ENCODE results near the gene FAM120A.

Gene FAM120A

GRCh38 chr9:93565089-93565488, 113.6 kb downstream of the FAM120A start:
- Histone ChIP-seq H3K9ac (ENCODE audit: low read depth, low read length) (no peak overlapping the region), H3K9me3 (ENCODE audit: insufficient read depth, low read depth, low read length) (no peaks in the 10 kb centered on the region), H3K36me3 (ENCODE audit: insufficient read depth, low read depth, low read length) (peaks cover 43% of the 10 kb centered on the region), H3K4me3 (ENCODE audit: low read length) (no peak overlapping the region), H3K27me3 (ENCODE audit: insufficient read depth, low read length) (no peaks in the 10 kb centered on the region), H3K27ac (ENCODE audit: low read length) (no peak overlapping the region), H3K4me1 (ENCODE audit: insufficient read depth, low read length) (0 out of 2 replicates have a peak, but pooled peaks cover 2% of the 10 kb centered on the region)

GRCh38 chr9:93566408-93567270, 115.2 kb downstream of the FAM120A start:
- peak overlapping the region; percentile 94 for H3K9ac ChIP-seq (ENCODE audit: low read depth, low read length)
- H3K9me3 ChIP-seq (ENCODE audit: insufficient read depth, low read depth, low read length): peaks cover 10% of the 10 kb centered on the region
- no peaks in the 10 kb centered on the region for H3K27me3 ChIP-seq (ENCODE audit: insufficient read depth, low read length)
- H3K36me3 ChIP-seq (ENCODE audit: insufficient read depth, low read depth, low read length): peaks cover 31% of the 10 kb centered on the region
- H3K4me1 ChIP-seq (ENCODE audit: insufficient read depth, low read length): 0 out of 2 replicates have a peak, but pooled peaks cover 2% of the 10 kb centered on the region
- no peak overlapping the region for H3K27ac ChIP-seq (ENCODE audit: low read length)
- H3K4me3 ChIP-seq (ENCODE audit: low read length): peak overlapping the region; percentile 81

- no peak overlapping the region for H3K27ac ChIP-seq (ENCODE audit: low read length)
- H3K36me3 ChIP-seq (ENCODE audit: insufficient read depth, low read depth, low read length): peaks cover 23% of the 10 kb centered on the region
- H3K9ac ChIP-seq (ENCODE audit: low read depth, low read length): peak overlapping the region; percentile 94; the same call in 1 of the 2 replicates
- H3K4me3 ChIP-seq (ENCODE audit: low read length): peak overlapping the region; percentile 81
- H3K4me1 ChIP-seq (ENCODE audit: insufficient read depth, low read length): 0 out of 2 replicates have a peak, but pooled peaks cover 2% of the 10 kb centered on the region
- no peaks in the 10 kb centered on the region for H3K27me3 ChIP-seq (ENCODE audit: insufficient read depth, low read length)
- H3K9me3 ChIP-seq (ENCODE audit: insufficient read depth, low read depth, low read length): peaks cover 10% of the 10 kb centered on the region
Measured at GRCh38 chr9:93567271-93567959, 115.9 kb downstream of the FAM120A start.

- no peak overlapping the region for H3K4me3 ChIP-seq (ENCODE audit: low read length)
- H3K9me3 ChIP-seq (ENCODE audit: insufficient read depth, low read depth, low read length): peaks cover 10% of the 10 kb centered on the region
- H3K27me3 ChIP-seq (ENCODE audit: insufficient read depth, low read length): no peaks in the 10 kb centered on the region
- peaks cover 15% of the 10 kb centered on the region for H3K36me3 ChIP-seq (ENCODE audit: insufficient read depth, low read depth, low read length)
- H3K27ac ChIP-seq (ENCODE audit: low read length): no peak overlapping the region
- H3K4me1 ChIP-seq (ENCODE audit: insufficient read depth, low read length): 0 out of 2 replicates have a peak, but pooled peaks cover 2% of the 10 kb centered on the region
- no peak overlapping the region for H3K9ac ChIP-seq (ENCODE audit: low read depth, low read length)
Measured at GRCh38 chr9:93568169-93568568, 116.7 kb downstream of the FAM120A start.

GRCh38 chr9:93569621-93570174, 118.2 kb downstream of the FAM120A start:
- Histone ChIP-seq H3K27me3 (ENCODE audit: insufficient read depth, low read length) (no peaks in the 10 kb centered on the region), H3K27ac (ENCODE audit: low read length) (no peak overlapping the region), H3K9me3 (ENCODE audit: insufficient read depth, low read depth, low read length) (peaks cover 10% of the 10 kb centered on the region), H3K9ac (ENCODE audit: low read depth, low read length) (no peak overlapping the region), H3K4me3 (ENCODE audit: low read length) (no peak overlapping the region), H3K4me1 (ENCODE audit: insufficient read depth, low read length) (0 out of 2 replicates have a peak, but pooled peaks cover 2% of the 10 kb centered on the region), H3K36me3 (ENCODE audit: insufficient read depth, low read depth, low read length) (no peaks in the 10 kb centered on the region; the same call in 1 of the 2 replicates)

- peaks cover 8% of the 10 kb centered on the region; the same call in 1 of the 2 replicates for H3K27me3 ChIP-seq (ENCODE audit: insufficient read depth, low read length)
- no peaks in the 10 kb centered on the region for H3K36me3 ChIP-seq (ENCODE audit: insufficient read depth, low read depth, low read length)
- H3K4me3 ChIP-seq (ENCODE audit: low read length): no peak overlapping the region
- peaks cover 10% of the 10 kb centered on the region for H3K9me3 ChIP-seq (ENCODE audit: insufficient read depth, low read depth, low read length)
- no peak overlapping the region for H3K9ac ChIP-seq (ENCODE audit: low read depth, low read length)
- no peak overlapping the region for H3K27ac ChIP-seq (ENCODE audit: low read length)
- H3K4me1 ChIP-seq (ENCODE audit: insufficient read depth, low read length): peaks cover 4% of the 10 kb centered on the region; the same call in 1 of the 2 replicates
Measured at GRCh38 chr9:93572221-93572620, 120.7 kb downstream of the FAM120A start.

- Histone ChIP-seq H3K27ac (ENCODE audit: low read length) (no peak overlapping the region), H3K9ac (ENCODE audit: low read depth, low read length) (no peak overlapping the region), H3K27me3 (ENCODE audit: insufficient read depth, low read length) (peaks cover 14% of the 10 kb centered on the region), H3K36me3 (ENCODE audit: insufficient read depth, low read depth, low read length) (no peaks in the 10 kb centered on the region), H3K9me3 (ENCODE audit: insufficient read depth, low read depth, low read length) (peaks cover 10% of the 10 kb centered on the region), H3K4me3 (ENCODE audit: low read length) (no peak overlapping the region), H3K4me1 (ENCODE audit: insufficient read depth, low read length) (peaks cover 4% of the 10 kb centered on the region; the same call in 1 of the 2 replicates)
Measured at GRCh38 chr9:93572636-93573515, 121.4 kb downstream of the FAM120A start.

GRCh38 chr9:93573516-93573828, 122.0 kb downstream of the FAM120A start:
- Histone ChIP-seq H3K9ac (ENCODE audit: low read depth, low read length) (no peak overlapping the region), H3K27ac (ENCODE audit: low read length) (no peak overlapping the region), H3K4me3 (ENCODE audit: low read length) (no peak overlapping the region), H3K9me3 (ENCODE audit: insufficient read depth, low read depth, low read length) (peaks cover 10% of the 10 kb centered on the region), H3K4me1 (ENCODE audit: insufficient read depth, low read length) (peaks cover 4% of the 10 kb centered on the region; the same call in 1 of the 2 replicates), H3K27me3 (ENCODE audit: insufficient read depth, low read length) (peaks cover 20% of the 10 kb centered on the region), H3K36me3 (ENCODE audit: insufficient read depth, low read depth, low read length) (no peaks in the 10 kb centered on the region)

GRCh38 chr9:93574091-93574899, 122.8 kb downstream of the FAM120A start:
- peaks cover 10% of the 10 kb centered on the region for H3K9me3 ChIP-seq (ENCODE audit: insufficient read depth, low read depth, low read length)
- no peak overlapping the region for H3K9ac ChIP-seq (ENCODE audit: low read depth, low read length)

GRCh38 chr9:93574900-93575795, 123.7 kb downstream of the FAM120A start:
- Histone ChIP-seq H3K27me3 (ENCODE audit: insufficient read depth, low read length) (peaks cover 21% of the 10 kb centered on the region), H3K4me3 (ENCODE audit: low read length) (peak overlapping the region; percentile 70), H3K4me1 (ENCODE audit: insufficient read depth, low read length) (peaks cover 4% of the 10 kb centered on the region; the same call in 1 of the 2 replicates), H3K9me3 (ENCODE audit: insufficient read depth, low read depth, low read length) (peaks cover 10% of the 10 kb centered on the region), H3K27ac (ENCODE audit: low read length) (no peak overlapping the region), H3K36me3 (ENCODE audit: insufficient read depth, low read depth, low read length) (no peaks in the 10 kb centered on the region), H3K9ac (ENCODE audit: low read depth, low read length) (peak overlapping the region; percentile 66; the same call in 1 of the 2 replicates)

More at GRCh38 chr9:93574091-93574899, 122.8 kb downstream of the FAM120A start:
- Histone ChIP-seq H3K36me3 (ENCODE audit: insufficient read depth, low read depth, low read length) (no peaks in the 10 kb centered on the region), H3K4me1 (ENCODE audit: insufficient read depth, low read length) (peaks cover 4% of the 10 kb centered on the region; the same call in 1 of the 2 replicates), H3K4me3 (ENCODE audit: low read length) (no peak overlapping the region), H3K27me3 (ENCODE audit: insufficient read depth, low read length) (peaks cover 21% of the 10 kb centered on the region), H3K27ac (ENCODE audit: low read length) (no peak overlapping the region)
